ENCODE results near the gene SLC12A7. TPM values are rescaled to one million over a fixed set of nuclear protein-coding genes. Genes with fewer than 3 reads are reported as not detected.
A peak's percentile ranks its signal among the peaks of the same experiment; 100 is the strongest.

The SLC12A7 gene
- total and polyA plus RNA-seq, 10 donors = 8.6 to 120 (median 52.3) TPM

DNA sequence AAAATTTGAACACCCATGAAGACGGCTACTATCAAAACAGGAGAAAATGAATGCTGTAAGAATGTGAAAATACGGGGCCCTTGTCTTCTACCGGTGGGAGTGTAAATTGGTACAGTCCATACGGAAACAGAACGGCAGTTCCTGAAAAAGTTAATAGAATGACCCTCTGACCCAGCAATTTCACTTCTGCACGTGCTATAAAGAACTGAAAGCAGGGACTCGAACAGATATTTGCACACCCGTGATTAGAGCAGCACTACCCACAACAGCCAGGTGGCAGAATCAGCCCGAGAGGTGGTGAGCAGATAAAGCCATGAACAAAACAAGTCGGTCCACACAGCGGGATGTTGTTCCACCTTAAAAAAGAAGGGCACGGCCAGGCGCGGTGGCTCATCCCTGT is 22.6 kb upstream of the SLC12A7 start:
- no peak for DNase-seq
- Histone ChIP-seq H3K27ac (peak overlapping the region in 2 of 8 donors; percentile 47 to 60), H3K9me3 (no peaks in the 10 kb centered on the region), H3K36me3 (no peaks in the 10 kb centered on the region), H3K4me1 (peaks cover 0 to 48% (median 24%) of the 10 kb centered on the region in 6 donors), H3K27me3 (replicated peaks in 1 of 7) (peaks cover 0 to 53% (median 0%) of the 10 kb centered on the region in 7 donors), H3K4me3 (no peak overlapping the region)
- intact Hi-C loops (cut with DNase I; ENCODE audit: low total_unique reads) = no loop called here
- TF ChIP-seq, protein P1, sequence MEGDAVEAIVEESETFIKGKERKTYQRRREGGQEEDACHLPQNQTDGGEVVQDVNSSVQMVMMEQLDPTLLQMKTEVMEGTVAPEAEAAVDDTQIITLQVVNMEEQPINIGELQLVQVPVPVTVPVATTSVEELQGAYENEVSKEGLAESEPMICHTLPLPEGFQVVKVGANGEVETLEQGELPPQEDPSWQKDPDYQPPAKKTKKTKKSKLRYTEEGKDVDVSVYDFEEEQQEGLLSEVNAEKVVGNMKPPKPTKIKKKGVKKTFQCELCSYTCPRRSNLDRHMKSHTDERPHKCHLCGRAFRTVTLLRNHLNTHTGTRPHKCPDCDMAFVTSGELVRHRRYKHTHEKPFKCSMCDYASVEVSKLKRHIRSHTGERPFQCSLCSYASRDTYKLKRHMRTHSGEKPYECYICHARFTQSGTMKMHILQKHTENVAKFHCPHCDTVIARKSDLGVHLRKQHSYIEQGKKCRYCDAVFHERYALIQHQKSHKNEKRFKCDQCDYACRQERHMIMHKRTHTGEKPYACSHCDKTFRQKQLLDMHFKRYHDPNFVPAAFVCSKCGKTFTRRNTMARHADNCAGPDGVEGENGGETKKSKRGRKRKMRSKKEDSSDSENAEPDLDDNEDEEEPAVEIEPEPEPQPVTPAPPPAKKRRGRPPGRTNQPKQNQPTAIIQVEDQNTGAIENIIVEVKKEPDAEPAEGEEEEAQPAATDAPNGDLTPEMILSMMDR (IDR thresholded peaks at IDR 0.05 in 8 of 11, conservative IDR thresholded peaks at IDR 0.05 in 3 of 11) = peak in 9 of 11 experiments; percentile 13 to 59 (median 28)
- no peak for TF ChIP-seq POLR2A (IDR thresholded peaks at IDR 0.05)
- 44 to 53% (median 49%) methylated on average over 14 of the region's 14 CpGs for WGBS, 5 donors

- no peaks in the 10 kb centered on the region for H3K9me3 ChIP-seq
- WGBS, 5 donors = 63 to 72% (median 68%) methylated on average over 15 to 17 of the region's 17 CpGs
- H3K36me3 ChIP-seq = no peaks in the 10 kb centered on the region
- peak overlapping the region in 3 of 8 donors; percentile 13 to 60 (median 47) for H3K27ac ChIP-seq
- H3K27me3 ChIP-seq (replicated peaks in 1 of 7) = peaks cover 0 to 51% (median 0%) of the 10 kb centered on the region in 7 donors
- peaks cover 0 to 40% (median 20%) of the 10 kb centered on the region in 6 donors for H3K4me1 ChIP-seq
- intact Hi-C loops (cut with DNase I; ENCODE audit: low total_unique reads) = no loop called here
- TF ChIP-seq POLR2A (IDR thresholded peaks at IDR 0.05) (no peak), POLR2AphosphoS5 (IDR thresholded peaks at IDR 0.05) (no peak)
- TF ChIP-seq, protein P1 (IDR thresholded peaks at IDR 0.05 in 8 of 11, conservative IDR thresholded peaks at IDR 0.05 in 3 of 11) = no peak
- no peak overlapping the region for H3K4me3 ChIP-seq
- no peak for DNase-seq
These were observed 21.8 kb upstream of the SLC12A7 start for GRCh38 chr5:1133510-1134201.

- H3K27ac ChIP-seq = peak overlapping the region in 1 of 8 donors; percentile 60
- no peaks in the 10 kb centered on the region for H3K9me3 ChIP-seq
- no peak overlapping the region for H3K4me3 ChIP-seq
- no peaks in the 10 kb centered on the region for H3K36me3 ChIP-seq
- TF ChIP-seq POLR2A (IDR thresholded peaks at IDR 0.05) (no peak), POLR2AphosphoS5 (IDR thresholded peaks at IDR 0.05) (no peak)
- TF ChIP-seq, protein P1 (IDR thresholded peaks at IDR 0.05 in 8 of 11, conservative IDR thresholded peaks at IDR 0.05 in 3 of 11) = no peak
- intact Hi-C loops (cut with DNase I; ENCODE audit: low total_unique reads) = no loop called here
- no peak for DNase-seq
- peaks cover 0 to 50% (median 0%) of the 10 kb centered on the region in 7 donors for H3K27me3 ChIP-seq (replicated peaks in 1 of 7)
- peaks cover 0 to 39% (median 21%) of the 10 kb centered on the region in 6 donors for H3K4me1 ChIP-seq
- WGBS, 5 donors = 75 to 89% (median 76%) methylated on average over 9 of the region's 9 CpGs
These were observed 21.2 kb upstream of the SLC12A7 start for GRCh38 chr5:1133108-1133507.

DNA sequence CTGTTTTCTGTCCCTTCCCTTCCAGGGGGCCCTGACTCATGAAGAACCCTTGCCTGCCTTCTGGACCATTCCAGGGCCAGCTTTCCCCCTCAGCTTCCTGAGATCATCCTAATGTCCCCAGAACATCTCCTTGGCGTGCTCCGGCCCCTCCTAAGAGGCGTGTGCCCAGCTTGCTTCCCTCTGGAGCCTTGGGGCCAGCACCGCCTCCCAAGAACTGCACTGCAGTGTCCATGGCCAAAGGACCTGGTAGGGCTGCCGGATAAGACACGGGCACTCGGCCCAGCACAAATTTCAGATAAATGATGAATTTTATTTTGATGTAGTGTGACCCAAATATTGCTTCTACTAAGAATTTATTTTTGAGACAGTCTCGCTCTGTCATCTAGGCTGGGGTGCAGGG is 20.7 kb upstream of the SLC12A7 start:
- no peak overlapping the region for H3K27ac ChIP-seq
- peaks cover 0 to 38% (median 20%) of the 10 kb centered on the region in 6 donors for H3K4me1 ChIP-seq
- no peaks in the 10 kb centered on the region for H3K36me3 ChIP-seq
- H3K4me3 ChIP-seq = no peak overlapping the region
- intact Hi-C loops (cut with DNase I; ENCODE audit: low total_unique reads) = no loop called here
- no peak for DNase-seq
- 87 to 98% (median 91%) methylated on average over 8 of the region's 8 CpGs for WGBS, 5 donors
- H3K9me3 ChIP-seq = no peaks in the 10 kb centered on the region
- peaks cover 0 to 46% (median 0%) of the 10 kb centered on the region in 7 donors for H3K27me3 ChIP-seq (replicated peaks in 1 of 7)
- TF ChIP-seq POLR2AphosphoS5 (IDR thresholded peaks at IDR 0.05) (no peak), POLR2A (IDR thresholded peaks at IDR 0.05) (no peak)
- TF ChIP-seq, protein P1 (IDR thresholded peaks at IDR 0.05 in 8 of 11, conservative IDR thresholded peaks at IDR 0.05 in 3 of 11) = no peak

Data from spleen (tissue), 11 donors.